Stimulated activated CD8-positive, alpha-beta memory T cell treated with anti-CD3 and anti-CD28 coated beads, Interleukin-4, amount 100 ng/mL, for 48 hours (primary cell): ENCODE data around the gene AMOTL2.

Source experiments
- DNase-seq: peaks from one replicate; pipeline ENCODE4 v3.0.0-alpha.2; 2020

AMOTL2 gene

GRCh38 chr3:134350861-134351311 is 23.4 kb downstream of the AMOTL2 start:
- DNase-seq = no peak

- no peak for DNase-seq
These were observed 24.0 kb downstream of the AMOTL2 start for GRCh38 chr3:134350266-134350665.

- DNase-seq = no peak
These were observed 25.7 kb downstream of the AMOTL2 start for GRCh38 chr3:134348524-134348923.

- DNase-seq = no peak
These were observed 26.7 kb downstream of the AMOTL2 start for GRCh38 chr3:134347551-134347950.

- no peak for DNase-seq
These were observed 27.5 kb downstream of the AMOTL2 start for GRCh38 chr3:134346744-134347143.

- DNase-seq = no peak
These were observed 29.0 kb downstream of the AMOTL2 start for GRCh38 chr3:134345202-134345601.

- no peak for DNase-seq
These were observed 29.7 kb downstream of the AMOTL2 start for GRCh38 chr3:134344560-134344959.

GRCh38 chr3:134342259-134342658 is 32.0 kb downstream of the AMOTL2 start:
- no peak for DNase-seq

- no peak for DNase-seq
These were observed 32.9 kb downstream of the AMOTL2 start for GRCh38 chr3:134341389-134341788.

- no peak for DNase-seq
These were observed 33.3 kb downstream of the AMOTL2 start for GRCh38 chr3:134340982-134341365.

GRCh38 chr3:134340362-134340981 is 33.8 kb downstream of the AMOTL2 start:
- DNase-seq = no peak

- DNase-seq = no peak
These were observed 34.3 kb downstream of the AMOTL2 start for GRCh38 chr3:134339913-134340312.

- DNase-seq = no peak
These were observed 34.9 kb downstream of the AMOTL2 start for GRCh38 chr3:134339331-134339730.

GRCh38 chr3:134338516-134339261 is 35.6 kb downstream of the AMOTL2 start:
- DNase-seq = no peak

- DNase-seq = no peak
These were observed 36.1 kb downstream of the AMOTL2 start for GRCh38 chr3:134338201-134338512.

- no peak for DNase-seq
These were observed 36.6 kb downstream of the AMOTL2 start for GRCh38 chr3:134337511-134338200.

GRCh38 chr3:134337071-134337482 is 37.2 kb downstream of the AMOTL2 start:
- no peak for DNase-seq

- no peak for DNase-seq
These were observed 37.7 kb downstream of the AMOTL2 start for GRCh38 chr3:134336587-134336986.

- no peak for DNase-seq
These were observed 39.4 kb downstream of the AMOTL2 start for GRCh38 chr3:134334901-134335280.

- DNase-seq = no peak
These were observed 39.9 kb downstream of the AMOTL2 start for GRCh38 chr3:134334231-134334900.

- no peak for DNase-seq
These were observed 40.6 kb downstream of the AMOTL2 start for GRCh38 chr3:134333522-134334181.

GRCh38 chr3:134332344-134332743 is 41.9 kb downstream of the AMOTL2 start:
- DNase-seq = no peak

- DNase-seq = no peak
These were observed 42.4 kb downstream of the AMOTL2 start for GRCh38 chr3:134331811-134332199.
